Panc1 (cell line): Measurements from ENCODE around the gene DYNLRB1.

Source experiments
- CTCF ChIP-seq: fragments of 450-650 bp; IDR thresholded peaks from 2 replicates; pipeline ENCODE4 v1.5.1; 2017; ENCODE audit warnings: mild to moderate bottlenecking
- POLR2AphosphoS5 ChIP-seq: IDR thresholded peaks from 2 replicates; pipeline ENCODE4 v1.6.1; 2012; ENCODE audit warnings: mild to moderate bottlenecking, low read depth, low read length, moderate library complexity
- REST ChIP-seq, 2 experiments: IDR thresholded peaks; 2 replicates each; pipeline ENCODE4 v1.6.1; 2011 to 2012; ENCODE audit warnings: low read depth in 2 of 2, control low read depth in 1 of 2, low read length in 1 of 2, mild to moderate bottlenecking in 1 of 2, moderate library complexity in 1 of 2; ENCODE audit not compliant: insufficient read depth in 1 of 2
- TCF7L2 ChIP-seq: IDR thresholded peaks from 2 replicates; pipeline ENCODE4 v1.6.1; 2011; ENCODE audit warnings: mild to moderate bottlenecking, low read depth, low read length, inconsistent platforms

GRCh38 chr20:34532320-34532719 lies 16.1 kb downstream of the DYNLRB1 start:
- no peak for TF ChIP-seq CTCF
- no peak for TF ChIP-seq POLR2AphosphoS5
- no peak for TF ChIP-seq TCF7L2
- no peak for TF ChIP-seq REST (IDR thresholded peaks at IDR 0.05; ENCODE audit: insufficient read depth in 1 of 2, low read depth in 2 of 2, low read length in 1 of 2)
